PC-9 (cell line): ENCODE data around the gene HDAC11. TPM values are rescaled to one million over a fixed set of nuclear protein-coding genes. Genes with fewer than 3 reads are reported as not detected.

Experiments
- BruUV-seq: library from RNA; stranded (reverse); fragments of 400-500 nt; replicated peaks from 2 replicates; lab custom pipeline; 2021; lab: Mats Ljungman, UMichigan
- CTCF ChIA-PET: fragments of 300-600 bp; sonication (Branson Sonifier 250); formaldehyde crosslinking; loops from one replicate; lab custom pipeline; 2022; ENCODE audit warnings: antibody characterized with exemption; lab: Charles Lee
- POLR2A ChIA-PET: fragments of 300-600 bp; sonication (Branson Sonifier 250); formaldehyde crosslinking; loops from one replicate; lab custom pipeline; 2022; ENCODE audit warnings: antibody characterized with exemption; ENCODE audit not compliant: unreplicated experiment; lab: Charles Lee
- DNase-seq, 2 experiments: peaks; one replicate each; pipeline versions ENCODE4 v3.0.0 to v3.0.0-alpha.2; 2015 to 2022; ENCODE audit warnings: mixed read lengths in 1 of 2
- H2AFZ ChIP-seq: fragments of 200-600 bp; sonication (generic); 2 replicates; pipeline ENCODE4 v1.8.1; 2017; ENCODE audit warnings: antibody characterized with exemption
- H3F3A ChIP-seq: fragments of 200-600 bp; sonication (generic); 2 replicates; pipeline ENCODE4 v1.8.1; 2017; ENCODE audit warnings: antibody characterized with exemption, mild to moderate bottlenecking, low read depth; ENCODE audit not compliant: insufficient read depth
- H3K27ac ChIP-seq: fragments of 200-600 bp; sonication (generic); 2 replicates; pipeline ENCODE4 v1.6.1; 2016; ENCODE audit warnings: mixed run types
- H3K27me3 ChIP-seq: fragments of 200-600 bp; sonication (generic); 2 replicates; pipeline ENCODE4 v1.6.1; 2016; ENCODE audit warnings: low read depth, mixed run types; ENCODE audit not compliant: insufficient read depth
- H3K36me3 ChIP-seq: fragments of 200-600 bp; sonication (generic); 2 replicates; pipeline ENCODE4 v1.6.1; 2016; ENCODE audit warnings: low read depth, mixed run types
- H3K4me1 ChIP-seq: fragments of 200-600 bp; sonication (generic); replicated peaks from 2 replicates; pipeline ENCODE4 v1.6.1; 2016; ENCODE audit warnings: mixed run types; ENCODE audit not compliant: insufficient read depth
- H3K4me2 ChIP-seq: fragments of 200-600 bp; sonication (generic); 2 replicates; pipeline ENCODE4 v1.6.1; 2017; ENCODE audit warnings: mixed run types
- H3K4me3 ChIP-seq: fragments of 200-600 bp; sonication (generic); 2 replicates; pipeline ENCODE4 v1.6.1; 2016; ENCODE audit warnings: mixed run types
- H3K79me2 ChIP-seq: fragments of 200-600 bp; sonication (generic); 2 replicates; pipeline ENCODE4 v1.6.1; 2017; ENCODE audit warnings: low read depth, mixed run types
- H3K9me2 ChIP-seq: fragments of 200-600 bp; sonication (generic); 2 replicates; pipeline ENCODE4 v1.8.1; 2017; ENCODE audit warnings: mild to moderate bottlenecking; ENCODE audit not compliant: insufficient read depth
- H3K9me3 ChIP-seq: fragments of 200-600 bp; sonication (generic); 2 replicates; pipeline ENCODE4 v1.8.1; 2016; ENCODE audit warnings: low read depth; ENCODE audit not compliant: insufficient read depth
- H4K20me1 ChIP-seq: fragments of 200-600 bp; sonication (generic); 2 replicates; pipeline ENCODE4 v1.8.1; 2017; ENCODE audit not compliant: insufficient read depth
- EZH2 ChIP-seq: fragments of 200-600 bp; sonication (generic); IDR thresholded peaks from 2 replicates; pipeline ENCODE4 v1.8.0; 2017; ENCODE audit warnings: antibody characterized with exemption, low read depth
- intact Hi-C: fragments of 100-400 bp; cut with micrococcal nuclease; formaldehyde crosslinking; loops from one replicate; pipeline ENCODE4 v1.10.0; 2022; ENCODE audit not compliant: unreplicated experiment
- total RNA-seq: library from RNA; stranded (reverse); gene quantifications from 2 replicates; pipeline ENCODE4 v1.2.3, GENCODE V29; 2021
- TF ChIP-seq, protein P1 (sequence below): fragments of 200-600 bp; sonication (generic); conservative IDR thresholded peaks from 2 replicates; pipeline ENCODE4 v1.6.1; 2017; ENCODE audit warnings: mixed run types, antibody characterized with exemption, mild to moderate bottlenecking, moderate library complexity

The HDAC11 gene
- total RNA-seq, 1 experiment from 2014 or later = 18.4 TPM

DNA sequence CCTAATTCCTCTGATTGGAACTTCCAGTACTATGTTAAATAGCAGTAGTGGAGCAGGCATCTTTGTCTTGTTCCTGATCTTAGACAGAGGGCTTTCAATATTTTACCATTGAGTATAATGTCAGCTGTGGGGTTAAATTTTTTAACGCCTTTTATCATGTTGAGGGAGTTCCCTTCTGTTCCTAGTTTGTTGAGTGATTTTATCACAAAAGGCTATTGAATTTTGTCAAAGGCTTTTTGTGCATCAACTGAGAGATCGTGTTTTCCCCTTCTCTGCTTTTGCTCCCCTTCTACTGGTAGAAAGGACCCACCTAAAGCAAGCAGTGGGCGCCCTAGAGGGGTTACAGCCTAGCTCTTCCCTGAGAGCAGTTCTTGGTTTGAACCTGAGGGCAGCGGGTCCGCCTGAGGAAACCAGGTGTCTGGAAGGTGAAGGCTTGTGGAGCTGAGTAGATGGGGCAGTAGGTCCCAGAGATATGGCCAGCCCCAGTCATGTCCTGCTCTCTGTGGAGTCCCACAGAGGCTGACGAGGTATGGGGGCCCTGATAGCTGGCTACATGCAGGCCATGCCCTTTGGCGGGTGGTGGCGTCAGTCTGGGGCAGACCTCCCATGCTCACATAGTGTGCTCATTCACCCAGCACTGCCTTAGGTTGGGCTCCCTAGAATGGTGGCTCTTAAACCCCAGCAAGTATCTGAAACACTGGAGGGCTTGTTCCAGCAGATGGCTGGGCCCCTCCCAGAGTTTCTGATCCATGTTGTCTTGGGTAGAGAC lies 11.3 kb downstream of the HDAC11 start:
- intact Hi-C loops = no loop called here
- CTCF ChIA-PET = no interaction called here
- no peaks in the 10 kb centered on the region for H3K9me3 ChIP-seq

DNA sequence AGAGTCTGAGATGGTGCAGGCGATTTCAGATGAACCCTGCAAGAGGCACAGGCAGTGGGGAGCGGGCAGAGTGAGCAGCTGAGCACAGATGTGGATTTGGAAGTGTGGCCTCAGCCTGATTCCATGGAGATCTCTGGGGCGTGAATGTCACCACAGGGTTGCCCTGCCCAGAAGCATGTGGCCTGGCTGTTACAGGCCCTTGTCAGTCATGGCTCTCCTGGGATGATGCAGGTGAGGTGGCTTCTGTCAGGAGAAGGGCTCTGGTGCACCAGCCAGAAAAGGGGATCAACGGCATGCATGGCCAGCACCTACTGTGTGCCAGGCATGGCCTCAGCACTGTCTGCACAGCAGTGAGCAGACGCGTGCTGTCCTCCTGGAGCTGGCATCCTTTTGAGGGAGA lies 11.9 kb downstream of the HDAC11 start:
- TF ChIP-seq EZH2 = no peak
- TF ChIP-seq, protein P1, sequence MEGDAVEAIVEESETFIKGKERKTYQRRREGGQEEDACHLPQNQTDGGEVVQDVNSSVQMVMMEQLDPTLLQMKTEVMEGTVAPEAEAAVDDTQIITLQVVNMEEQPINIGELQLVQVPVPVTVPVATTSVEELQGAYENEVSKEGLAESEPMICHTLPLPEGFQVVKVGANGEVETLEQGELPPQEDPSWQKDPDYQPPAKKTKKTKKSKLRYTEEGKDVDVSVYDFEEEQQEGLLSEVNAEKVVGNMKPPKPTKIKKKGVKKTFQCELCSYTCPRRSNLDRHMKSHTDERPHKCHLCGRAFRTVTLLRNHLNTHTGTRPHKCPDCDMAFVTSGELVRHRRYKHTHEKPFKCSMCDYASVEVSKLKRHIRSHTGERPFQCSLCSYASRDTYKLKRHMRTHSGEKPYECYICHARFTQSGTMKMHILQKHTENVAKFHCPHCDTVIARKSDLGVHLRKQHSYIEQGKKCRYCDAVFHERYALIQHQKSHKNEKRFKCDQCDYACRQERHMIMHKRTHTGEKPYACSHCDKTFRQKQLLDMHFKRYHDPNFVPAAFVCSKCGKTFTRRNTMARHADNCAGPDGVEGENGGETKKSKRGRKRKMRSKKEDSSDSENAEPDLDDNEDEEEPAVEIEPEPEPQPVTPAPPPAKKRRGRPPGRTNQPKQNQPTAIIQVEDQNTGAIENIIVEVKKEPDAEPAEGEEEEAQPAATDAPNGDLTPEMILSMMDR = no peak
- no peak overlapping the region for H3K4me2 ChIP-seq
- no peak overlapping the region for H3K4me3 ChIP-seq
- intact Hi-C loops = no loop called here
- DNase-seq = no peak
- POLR2A ChIA-PET = no interaction called here
- no peak overlapping the region for H3K27ac ChIP-seq
- BruUV-seq = no TSS peak
- H3K4me1 ChIP-seq = peaks cover 6% of the 10 kb centered on the region
- H3K27me3 ChIP-seq = no peaks in the 10 kb centered on the region
- H3K36me3 ChIP-seq = no peaks in the 10 kb centered on the region
- H3K9me2 ChIP-seq = no peaks in the 10 kb centered on the region
- no peak overlapping the region for H2AFZ ChIP-seq
- H3K9me3 ChIP-seq = no peaks in the 10 kb centered on the region
- H3F3A ChIP-seq = no peaks in the 10 kb centered on the region
- CTCF ChIA-PET = no interaction called here
- no peaks in the 10 kb centered on the region for H4K20me1 ChIP-seq
- no peaks in the 10 kb centered on the region for H3K79me2 ChIP-seq

More for the DNA sequence above, 11.3 kb downstream of the HDAC11 start:
- no peaks in the 10 kb centered on the region for H3K79me2 ChIP-seq
- no peaks in the 10 kb centered on the region for H3K27me3 ChIP-seq
- no peaks in the 10 kb centered on the region for H3K4me1 ChIP-seq
- DNase-seq = no peak
- BruUV-seq = no TSS peak
- no peaks in the 10 kb centered on the region for H4K20me1 ChIP-seq
- H3K27ac ChIP-seq = no peak overlapping the region
- no peak overlapping the region for H3K4me3 ChIP-seq
- no peaks in the 10 kb centered on the region for H3K36me3 ChIP-seq
- no peak for TF ChIP-seq EZH2
- TF ChIP-seq, protein P1 = no peak
- POLR2A ChIA-PET = no interaction called here
- H3K4me2 ChIP-seq = no peak overlapping the region
- H2AFZ ChIP-seq = no peak overlapping the region
- H3F3A ChIP-seq = no peaks in the 10 kb centered on the region
- H3K9me2 ChIP-seq = no peaks in the 10 kb centered on the region

DNA sequence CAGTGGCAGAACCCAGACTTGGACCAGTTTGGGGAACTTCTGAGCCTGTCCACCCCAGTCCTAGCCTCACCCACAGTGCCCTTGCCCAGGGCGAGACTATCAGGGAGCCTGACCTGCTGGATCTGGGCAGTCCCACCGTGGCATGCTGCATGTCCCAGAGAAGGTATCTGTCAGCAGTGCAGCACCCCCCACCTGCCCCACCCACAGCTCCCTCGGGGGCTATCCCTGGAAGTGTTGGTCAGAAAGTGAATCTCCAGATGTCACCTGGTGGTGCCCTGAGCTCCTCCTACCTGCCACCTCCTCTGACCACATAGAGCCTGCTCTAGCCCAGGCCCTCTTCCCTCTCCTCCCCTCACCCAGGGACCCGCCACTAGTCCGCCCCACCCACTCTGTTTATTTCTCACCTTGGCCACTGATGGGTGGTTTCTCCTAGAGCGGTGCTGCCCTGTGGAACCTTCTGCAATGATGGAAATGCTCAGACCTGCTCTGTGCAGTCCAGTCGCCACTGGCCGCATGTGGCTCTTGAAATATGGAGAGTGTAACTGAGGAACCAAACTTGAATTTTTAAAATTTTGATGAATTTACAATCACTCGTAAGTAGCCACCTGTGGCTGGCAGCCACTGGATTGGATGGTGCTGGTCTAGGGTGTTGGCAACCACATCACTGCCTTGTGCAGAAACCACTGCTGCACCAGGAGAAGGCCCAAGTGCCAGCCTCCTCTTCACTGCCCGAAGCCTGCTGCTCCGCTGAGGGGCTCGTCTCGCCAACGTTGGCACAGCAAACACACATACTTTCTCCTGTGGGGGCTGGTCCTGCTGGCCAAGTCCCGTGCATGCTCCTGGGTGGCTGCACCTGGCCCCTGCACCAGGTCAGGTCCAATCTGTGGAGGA lies 13.1 kb downstream of the HDAC11 start:
- Histone ChIP-seq H3K27ac (no peak overlapping the region), H3F3A (no peaks in the 10 kb centered on the region), H3K9me3 (no peaks in the 10 kb centered on the region), H4K20me1 (no peaks in the 10 kb centered on the region), H3K27me3 (no peaks in the 10 kb centered on the region), H3K4me2 (no peak overlapping the region), H3K36me3 (no peaks in the 10 kb centered on the region), H3K4me3 (no peak overlapping the region), H3K79me2 (no peaks in the 10 kb centered on the region), H2AFZ (no peak overlapping the region), H3K4me1 (peaks cover 8% of the 10 kb centered on the region), H3K9me2 (no peaks in the 10 kb centered on the region)
- ChIA-PET CTCF (interaction anchor here (0.7 kb wide), 1 partner anchor 83 kb away, joined by 3 read pairs; no protein-coding TSS in a partner anchor), POLR2A (no interaction called here)
- no peak for TF ChIP-seq EZH2
- TF ChIP-seq, protein P1 = no peak
- intact Hi-C loops = no loop called here
- no TSS peak for BruUV-seq
- no peak for DNase-seq
